Erythroblast (primary cell): ENCODE results near the gene SLC17A7.

Experiments
- GATA1 ChIP-seq: IDR thresholded peaks from 2 replicates; pipeline ENCODE4 v1.6.1; 2011; ENCODE audit warnings: low read depth, mild to moderate bottlenecking, control low read depth, low read length, moderate library complexity
- POLR2A ChIP-seq: IDR thresholded peaks from 2 replicates; pipeline ENCODE4 v1.6.1; 2011; ENCODE audit warnings: mild to moderate bottlenecking, low read length

- TF ChIP-seq POLR2A (no peak), GATA1 (no peak)
Measured at GRCh38 chr19:49455773-49456172, 14.4 kb upstream of the SLC17A7 start.
